OCI-LY3 (cell line): ENCODE data around the gene CANX.

ENCODE experiments used
- H2AFZ ChIP-seq: fragments of 200-600, 300-600 bp; shearing (Covaris generic); 2 replicates; pipeline ENCODE4 v1.6.0; 2014; ENCODE audit warnings: antibody characterized with exemption, low read depth, low read length
- H3K27ac ChIP-seq: fragments of 200-600, 300-600 bp; sonication (generic); 2 replicates; pipeline ENCODE4 v1.5.1; 2014; ENCODE audit warnings: mild to moderate bottlenecking, low read length, moderate library complexity, mixed read lengths
- H3K27me3 ChIP-seq: fragments of 200-600, 300-600 bp; sonication (generic); 2 replicates; pipeline ENCODE4 v1.6.1; 2014; ENCODE audit warnings: low read depth, low read length, mixed read lengths
- H3K36me3 ChIP-seq: fragments of 200-600, 300-600 bp; sonication (generic); replicated peaks from 2 replicates; pipeline ENCODE3; 2014; ENCODE audit warnings: low read depth, low read length, mixed read lengths
- H3K4me1 ChIP-seq: fragments of 300-600, 200-600 bp; sonication (generic); 2 replicates; pipeline ENCODE4 v1.6.1; 2014; ENCODE audit warnings: low read length, mixed read lengths
- H3K4me2 ChIP-seq: fragments of 200-600, 300-600 bp; sonication (generic); 2 replicates; pipeline ENCODE4 v1.6.1; 2014; ENCODE audit warnings: low read length, mixed read lengths
- H3K4me3 ChIP-seq: fragments of 300-600, 200-600 bp; sonication (generic); 2 replicates; pipeline ENCODE4 v1.5.1; 2014; ENCODE audit warnings: antibody characterized with exemption, mild to moderate bottlenecking, low read length, moderate library complexity
- H3K79me2 ChIP-seq: fragments of 300-600, 200-600 bp; shearing (Covaris generic); 2 replicates; pipeline ENCODE4 v1.6.1; 2014; ENCODE audit warnings: mild to moderate bottlenecking, low read length, mixed read lengths
- H3K9ac ChIP-seq: fragments of 300-600, 200-600 bp; shearing (Covaris generic); 2 replicates; pipeline ENCODE4 v1.6.0; 2014; ENCODE audit warnings: mild to moderate bottlenecking, low read length, moderate library complexity
- H3K9me3 ChIP-seq: fragments of 200-600, 300-600 bp; shearing (Covaris generic); 2 replicates; pipeline ENCODE4 v1.6.1; 2014; ENCODE audit warnings: low read length, mixed read lengths; ENCODE audit not compliant: insufficient read depth
- H4K20me1 ChIP-seq: fragments of 200-600, 300-600 bp; sonication (generic); 2 replicates; pipeline ENCODE4 v1.6.1; 2016; ENCODE audit warnings: low read length, mixed read lengths; ENCODE audit not compliant: insufficient read depth
- CTCF ChIP-seq: fragments of 200-600, 300-600 bp; sonication (generic); IDR thresholded peaks from 2 replicates; pipeline ENCODE4 v1.5.1; 2014; ENCODE audit warnings: antibody characterized with exemption, low read length, low read depth
- EZH2phosphoT487 ChIP-seq: fragments of 200-600 bp; shearing (Covaris generic); IDR thresholded peaks from 2 replicates; pipeline ENCODE4 v1.6.1; 2018; ENCODE audit warnings: antibody characterized with exemption, mixed run types, low read depth

CANX gene

GRCh38 chr5:179762079-179762780 is 63.5 kb downstream of the CANX start:
- TF ChIP-seq EZH2phosphoT487 (no peak), CTCF (no peak)
- peak overlapping the region; percentile 38 for H3K4me2 ChIP-seq
- peaks cover 61% of the 10 kb centered on the region for H3K4me1 ChIP-seq
- peaks cover 25% of the 10 kb centered on the region for H3K36me3 ChIP-seq
- peaks cover 54% of the 10 kb centered on the region for H4K20me1 ChIP-seq
- no peaks in the 10 kb centered on the region for H3K9me3 ChIP-seq
- peak overlapping the region; percentile 98 for H3K27ac ChIP-seq
- no peak overlapping the region for H2AFZ ChIP-seq
- H3K27me3 ChIP-seq = no peaks in the 10 kb centered on the region
- peak overlapping the region; percentile 6; the same call in 1 of the 2 replicates for H3K9ac ChIP-seq
- H3K79me2 ChIP-seq = peaks cover 88% of the 10 kb centered on the region
- no peak overlapping the region for H3K4me3 ChIP-seq

- H3K79me2 ChIP-seq = peaks cover 88% of the 10 kb centered on the region
- peaks cover 54% of the 10 kb centered on the region for H4K20me1 ChIP-seq
- no peak overlapping the region for H3K4me3 ChIP-seq
- peaks cover 27% of the 10 kb centered on the region for H3K36me3 ChIP-seq
- no peak overlapping the region for H3K4me2 ChIP-seq
- peak overlapping the region; percentile 98 for H3K27ac ChIP-seq
- no peak overlapping the region for H3K9ac ChIP-seq
- no peaks in the 10 kb centered on the region for H3K9me3 ChIP-seq
- H3K4me1 ChIP-seq = peaks cover 58% of the 10 kb centered on the region
- H2AFZ ChIP-seq = no peak overlapping the region
- H3K27me3 ChIP-seq = no peaks in the 10 kb centered on the region
- TF ChIP-seq EZH2phosphoT487 = no peak
Measured at GRCh38 chr5:179762781-179763176, 64.0 kb downstream of the CANX start.

GRCh38 chr5:179763215-179763945 is 64.6 kb downstream of the CANX start:
- Histone ChIP-seq H3K36me3 (peaks cover 25% of the 10 kb centered on the region), H3K4me2 (peak overlapping the region; percentile 35; the same call in 1 of the 2 replicates), H3K9ac (no peak overlapping the region), H3K27me3 (no peaks in the 10 kb centered on the region), H3K27ac (no peak overlapping the region), H3K4me3 (no peak overlapping the region), H2AFZ (no peak overlapping the region), H3K4me1 (peaks cover 52% of the 10 kb centered on the region), H3K79me2 (peaks cover 87% of the 10 kb centered on the region), H4K20me1 (peaks cover 51% of the 10 kb centered on the region), H3K9me3 (no peaks in the 10 kb centered on the region)
- TF ChIP-seq CTCF = peak; percentile 93
- TF ChIP-seq EZH2phosphoT487 = no peak

GRCh38 chr5:179764056-179764455 is 65.3 kb downstream of the CANX start:
- Histone ChIP-seq H2AFZ (no peak overlapping the region), H3K9me3 (no peaks in the 10 kb centered on the region), H3K4me3 (no peak overlapping the region), H3K27ac (no peak overlapping the region), H3K27me3 (no peaks in the 10 kb centered on the region), H4K20me1 (peaks cover 55% of the 10 kb centered on the region), H3K4me1 (peaks cover 45% of the 10 kb centered on the region), H3K79me2 (peaks cover 85% of the 10 kb centered on the region), H3K9ac (no peak overlapping the region), H3K36me3 (peaks cover 31% of the 10 kb centered on the region), H3K4me2 (no peak overlapping the region)
- TF ChIP-seq EZH2phosphoT487 (no peak), CTCF (no peak)
